CD4-positive, alpha-beta T cell treated with Interleukin-4 for 1 hour (primary cell): ENCODE measurements around the gene ORMDL1.
"Not testable (repeated sequence)": the region's sequence is repeated elsewhere in the genome, so short reads cannot be mapped to it uniquely, and the experiment has no call there.

ENCODE experiments used
- DNase-seq, 2 donors: peaks; one replicate each; pipeline ENCODE4 v3.0.0-alpha.2; 2020 to 2022

ORMDL1 gene

GRCh38 chr2:189770590-189771322 lies 13.4 kb downstream of the ORMDL1 start:
- no peak for DNase-seq

GRCh38 chr2:189763908-189764661 lies 20.1 kb downstream of the ORMDL1 start:
- no peak for DNase-seq

GRCh38 chr2:189762551-189763298 lies 21.4 kb downstream of the ORMDL1 start, which contains the start of gene OSGEPL1:
TSS of gene OSGEPL1 (minus strand) at chr2:189762792. CDS start at chr2:189761640, 1,152 bp downstream.
- peak; percentile 93 for DNase-seq

GRCh38 chr2:189762229-189762550 lies 21.9 kb downstream of the ORMDL1 start:
- no peak for DNase-seq

- not testable (repeated sequence) for DNase-seq
Measured at GRCh38 chr2:189760154-189760553, 24.0 kb downstream of the ORMDL1 start.

- DNase-seq = no peak
Measured at GRCh38 chr2:189756311-189756952, 27.7 kb downstream of the ORMDL1 start.

GRCh38 chr2:189751080-189751658 lies 33.0 kb downstream of the ORMDL1 start:
- peak; percentile 44 to 61 for DNase-seq

GRCh38 chr2:189729430-189729829 lies 54.7 kb downstream of the ORMDL1 start:
- DNase-seq = no peak

- DNase-seq = no peak
Measured at GRCh38 chr2:189726849-189727248, 57.3 kb downstream of the ORMDL1 start.

GRCh38 chr2:189726271-189726670 lies 57.9 kb downstream of the ORMDL1 start:
- DNase-seq = no peak

- no peak for DNase-seq
Measured at GRCh38 chr2:189723192-189723591, 60.9 kb downstream of the ORMDL1 start.
